Measurements from ENCODE around the gene AOPEP. TPM values are rescaled to one million over a fixed set of nuclear protein-coding genes. Genes with fewer than 3 reads are reported as not detected.

The AOPEP gene
- total and polyA plus RNA-seq, 9 of the 15 experiments (the other 6 are each of a cell fraction or from before 2014, with no cell fraction given): 4.5 to 19.3 (median 13.5) TPM

DNA sequence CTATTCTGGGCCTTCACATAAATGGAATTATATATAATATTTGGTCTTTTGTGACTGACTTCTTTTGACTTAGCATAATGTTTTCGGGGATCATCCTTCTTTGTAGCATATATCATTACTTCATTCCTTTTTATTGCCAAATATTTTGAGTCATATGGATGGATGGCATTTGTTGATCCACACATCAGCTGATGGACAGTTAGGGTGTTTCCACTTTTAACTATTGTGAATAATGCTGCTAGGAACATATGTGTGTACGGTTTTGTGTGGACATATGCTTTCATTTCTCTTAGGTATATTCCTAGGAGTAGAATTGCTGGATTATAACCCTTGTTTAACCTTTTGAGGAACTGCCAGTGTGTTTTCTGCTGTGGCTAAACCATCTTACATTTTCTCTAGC lies 341.4 kb downstream of the AOPEP start:
- Histone ChIP-seq H3K27me3 (ENCODE audit: control insufficient read depth in 2 of 2, insufficient read depth in 2 of 2, low read length in 2 of 2) (no peaks in the 10 kb centered on the region), H3K4me3 (no peak overlapping the region), H3K4me2 (ENCODE audit: insufficient read depth, low read length) (no peak overlapping the region), H3K4me1 (replicated peaks in 1 of 2; ENCODE audit: control insufficient read depth in 2 of 2, insufficient read depth in 2 of 2, low read length in 2 of 2) (peaks cover 0 to 4% of the 10 kb centered on the region in 2 experiments; a peak in 1 of 5 replicates), H3K9me1 (ENCODE audit: control insufficient read depth, insufficient read depth, low read length) (no peaks in the 10 kb centered on the region), H2AFZ (ENCODE audit: low read depth, low read length) (no peak overlapping the region), H3K9ac (ENCODE audit: insufficient read depth in 1 of 2, low read depth in 2 of 2, low read length in 2 of 2) (no peak overlapping the region), H4K20me1 (replicated peaks; ENCODE audit: control insufficient read depth, insufficient read depth, low read length) (0 out of 2 replicates have a peak, but pooled peaks cover 2% of the 10 kb centered on the region), H3K9me3 (replicated peaks; ENCODE audit: control insufficient read depth, insufficient read depth, low read depth, low read length) (no peaks in the 10 kb centered on the region), H3K36me3 (ENCODE audit: control insufficient read depth, insufficient read depth, low read length) (peaks cover 9% of the 10 kb centered on the region; the same call in 2 of the 3 replicates), H3K27ac (ENCODE audit: extremely low read depth, low read depth, low read length) (no peak overlapping the region), H3K79me2 (ENCODE audit: control insufficient read depth, insufficient read depth, low read length) (no peaks in the 10 kb centered on the region)
- TF ChIP-seq, protein P1, sequence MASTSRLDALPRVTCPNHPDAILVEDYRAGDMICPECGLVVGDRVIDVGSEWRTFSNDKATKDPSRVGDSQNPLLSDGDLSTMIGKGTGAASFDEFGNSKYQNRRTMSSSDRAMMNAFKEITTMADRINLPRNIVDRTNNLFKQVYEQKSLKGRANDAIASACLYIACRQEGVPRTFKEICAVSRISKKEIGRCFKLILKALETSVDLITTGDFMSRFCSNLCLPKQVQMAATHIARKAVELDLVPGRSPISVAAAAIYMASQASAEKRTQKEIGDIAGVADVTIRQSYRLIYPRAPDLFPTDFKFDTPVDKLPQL (IDR thresholded peaks at IDR 0.05; ENCODE audit: extremely low read depth, insufficient read length): no peak
- TF ChIP-seq FUS (optimal IDR thresholded peaks at IDR 0.05; ENCODE audit: low read depth, low read length) (no peak), CGGBP1 (CRISPR knock-in tag; IDR thresholded peaks at IDR 0.05) (no peak), ZNF3 (CRISPR knock-in tag; IDR thresholded peaks at IDR 0.05) (no peak), NFE2 (IDR thresholded peaks at IDR 0.05; ENCODE audit: low read depth) (no peak), ILK (tag; IDR thresholded peaks at IDR 0.05; ENCODE audit: borderline replicate concordance, low read depth) (no peak), ZMIZ1 (IDR thresholded peaks at IDR 0.05; ENCODE audit: low read depth in 2 of 2, low read length in 2 of 2) (no peak), GTF2E2 (tag; IDR thresholded peaks at IDR 0.05) (no peak), RBM22 (IDR thresholded peaks at IDR 0.05; ENCODE audit: low read depth, low read length, poor library complexity, severe bottlenecking) (no peak), TARDBP (IDR thresholded peaks at IDR 0.05) (no peak), ZKSCAN8 (CRISPR knock-in tag; IDR thresholded peaks at IDR 0.05) (no peak)
- DNase-seq (ENCODE audit: extremely low read depth in 1 of 4, low spot score in 3 of 4) (no peak), ATAC-seq (no peak), FAIRE-seq (no peak)
- CTCF ChIA-PET (ENCODE audit: low intra/inter-chr PET ratio): no interaction called here
- POLR2A ChIA-PET: interaction anchor here (0.6 to 1.8 kb wide), 3 partner anchors 10 to 273 kb away, joined by 3 to 4 read pairs (median 3); no protein-coding TSS in a partner anchor
- intact Hi-C loops (cut with micrococcal nuclease) (no loop called here), in situ Hi-C loops (cut with MboI) (no loop called here)
- BruUV-seq (replicated peaks): no TSS peak
- WGBS (ENCODE audit: insufficient coverage, low coverage, missing lambda C conversion rate): 22% methylated on average over 2 of the region's 2 CpGs

Data from K562 (cell line).